GM21423 (cell line): Measurements from ENCODE around the gene ADGRA3.

ENCODE experiments used
- ATAC-seq: cut with Tn5 transposase; IDR thresholded peaks from one replicate; pipeline ENCODE4 v1.9.1; 2021; ENCODE audit warnings: mild to moderate bottlenecking, moderate library complexity; ENCODE audit not compliant: unreplicated experiment

ADGRA3 gene

DNA sequence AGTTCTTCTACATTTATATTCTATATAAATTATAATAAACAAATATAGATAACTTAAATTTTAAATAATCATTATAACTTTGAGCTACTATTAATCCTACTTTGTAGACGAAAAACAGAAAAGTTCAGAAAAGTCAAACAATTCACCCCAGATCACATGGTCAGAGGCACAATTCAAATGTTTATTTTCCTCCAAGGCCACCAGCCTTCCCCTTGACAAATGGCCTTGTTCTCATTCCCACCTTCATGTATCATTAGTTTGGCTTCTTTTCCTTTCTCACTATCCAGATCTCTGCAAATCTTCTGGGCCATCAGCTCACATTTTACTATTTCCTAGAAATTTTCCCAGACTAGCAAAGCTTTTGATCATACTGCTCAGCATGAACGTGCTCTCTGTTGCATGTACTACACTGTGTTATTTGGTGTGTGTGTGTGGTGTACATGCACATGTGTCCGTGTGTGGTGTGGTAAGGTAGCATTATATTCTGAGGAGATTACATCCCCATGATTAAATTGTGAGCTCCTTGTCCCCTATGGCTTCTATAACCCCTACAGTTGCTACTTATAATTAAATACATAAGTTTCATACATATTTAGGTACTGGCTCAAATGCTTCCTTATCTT is 61.5 kb downstream of the ADGRA3 start:
- ATAC-seq: no peak

DNA sequence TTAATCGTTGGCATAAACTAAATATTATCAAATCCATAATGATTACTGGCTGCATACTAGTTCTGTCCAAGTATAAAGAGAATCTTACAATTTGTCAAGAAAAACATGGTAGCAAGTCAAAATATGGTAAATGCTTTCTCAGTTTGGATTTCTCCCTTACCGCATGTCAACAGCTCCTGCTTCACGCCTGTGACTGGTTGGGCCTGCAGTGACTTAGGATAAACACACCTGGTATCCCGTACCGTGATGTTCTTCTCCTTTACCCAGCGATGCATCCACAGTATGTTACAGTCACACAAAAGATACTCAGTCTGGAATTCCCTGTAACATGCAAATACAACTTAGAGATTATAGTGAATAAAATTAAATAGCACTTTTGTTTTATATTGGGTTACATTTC is 71.1 kb downstream of the ADGRA3 start:
- ATAC-seq: no peak

DNA sequence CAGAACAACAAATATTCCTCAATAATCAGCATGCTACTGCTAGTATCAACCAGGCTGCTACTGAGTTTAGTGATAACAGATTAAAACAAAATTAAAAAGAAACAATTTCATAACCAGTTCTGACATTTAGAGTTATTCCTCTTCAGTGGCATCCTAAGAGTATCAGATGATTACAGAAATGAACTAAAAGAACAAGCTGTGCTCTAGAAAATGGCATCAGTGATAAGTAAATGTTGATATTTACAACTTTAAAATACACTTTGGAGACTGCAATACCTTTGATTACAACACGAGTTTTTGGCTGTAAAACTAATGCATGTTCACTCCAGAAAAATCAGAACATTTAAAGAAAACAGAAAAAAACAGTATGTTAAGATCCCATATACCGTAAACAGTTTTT is 72.9 kb downstream of the ADGRA3 start:
- ATAC-seq: no peak

DNA sequence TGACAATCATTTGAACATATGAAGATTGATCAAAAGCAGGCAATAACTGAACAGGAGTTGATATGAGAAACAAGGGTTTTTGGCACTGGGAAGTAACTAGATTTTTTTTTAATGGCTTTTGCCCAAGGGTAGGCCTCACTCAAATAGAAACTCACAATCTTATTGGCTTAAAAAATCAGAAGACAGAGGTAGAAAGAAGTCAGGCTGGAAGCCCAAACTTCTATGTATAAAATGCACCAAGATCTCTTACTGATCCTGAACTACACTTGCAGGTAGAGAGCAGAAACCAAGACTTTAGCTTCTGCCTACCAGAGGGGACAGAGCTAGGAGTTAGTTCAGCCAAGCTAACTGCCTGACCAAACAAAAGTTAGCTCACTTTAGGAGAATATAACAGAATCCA is 74.9 kb downstream of the ADGRA3 start:
- ATAC-seq: no peak

DNA sequence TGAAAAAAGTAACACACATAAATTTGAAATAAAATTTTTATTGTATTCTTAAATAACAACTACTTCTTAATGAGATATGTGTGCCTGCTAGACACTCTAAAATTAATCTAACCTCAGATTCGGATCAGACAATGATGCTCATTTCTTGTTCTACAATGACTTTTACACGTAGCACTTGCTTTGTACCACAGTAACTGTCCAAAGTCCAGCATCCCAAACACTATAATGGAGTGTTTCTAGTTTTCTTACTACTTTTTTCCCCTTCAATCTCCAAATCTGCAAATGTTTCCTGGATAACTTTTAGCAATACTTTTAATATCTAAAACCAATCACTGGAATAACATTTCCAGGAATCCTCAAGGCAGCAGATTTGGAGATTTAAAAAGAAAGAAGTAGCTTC is 75.9 kb downstream of the ADGRA3 start:
- no peak for ATAC-seq

DNA sequence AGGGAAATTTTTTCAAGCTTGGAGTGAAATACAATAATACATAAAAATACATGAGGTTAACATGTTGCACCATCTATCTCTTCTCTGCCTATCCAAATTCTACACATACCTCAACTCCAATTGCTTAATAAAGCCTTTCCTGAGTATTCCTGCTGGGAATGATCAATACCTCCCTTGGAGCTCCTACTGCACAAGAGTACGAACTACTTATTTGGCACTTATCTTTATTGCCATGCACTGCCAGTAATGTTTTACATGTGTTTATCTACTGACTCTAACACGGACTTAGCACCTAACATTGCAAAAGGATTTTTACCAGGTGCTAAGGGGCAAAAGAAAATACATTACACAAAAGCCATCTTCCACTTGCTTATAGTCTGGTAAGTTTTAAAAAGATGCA is 80.2 kb downstream of the ADGRA3 start:
- ATAC-seq: no peak

DNA sequence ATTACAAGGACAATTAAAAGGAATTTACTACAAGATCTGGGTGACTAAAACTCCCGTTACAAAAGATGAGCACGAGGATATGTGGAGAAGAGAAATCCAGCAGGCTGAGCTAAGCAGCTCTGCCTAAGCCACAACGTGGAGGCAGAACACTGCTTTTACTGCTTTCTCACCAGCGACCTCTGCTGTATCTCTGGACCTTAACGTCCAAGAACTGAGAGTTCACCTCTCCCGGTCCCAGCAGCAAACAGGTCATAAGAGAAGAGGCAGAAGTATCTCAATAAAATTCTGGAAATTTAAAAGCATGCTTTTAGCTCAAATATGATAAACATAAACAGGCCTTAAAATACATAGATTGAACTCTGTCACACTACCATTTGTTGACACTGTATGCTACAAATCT is 81.0 kb downstream of the ADGRA3 start:
- no peak for ATAC-seq

DNA sequence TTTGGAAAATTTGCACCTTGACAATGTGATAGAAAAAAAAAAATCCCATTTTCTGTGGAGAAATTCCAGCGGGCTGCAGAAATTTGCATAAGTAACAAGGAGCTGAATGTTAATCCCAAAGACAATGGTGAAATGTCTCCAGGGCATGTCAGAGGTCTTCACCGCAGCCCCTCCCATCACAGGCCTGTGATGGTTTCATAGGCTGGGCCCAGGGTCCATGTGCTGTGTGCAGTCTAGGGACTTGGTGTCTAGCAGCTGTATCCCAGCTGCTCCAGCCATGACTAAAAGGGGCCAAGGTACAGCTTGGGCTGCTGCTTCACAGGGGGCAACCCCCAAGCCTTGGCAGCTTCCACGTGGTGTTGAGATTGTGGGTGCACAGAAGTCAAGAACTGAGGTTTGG is 85.2 kb downstream of the ADGRA3 start:
- no peak for ATAC-seq

DNA sequence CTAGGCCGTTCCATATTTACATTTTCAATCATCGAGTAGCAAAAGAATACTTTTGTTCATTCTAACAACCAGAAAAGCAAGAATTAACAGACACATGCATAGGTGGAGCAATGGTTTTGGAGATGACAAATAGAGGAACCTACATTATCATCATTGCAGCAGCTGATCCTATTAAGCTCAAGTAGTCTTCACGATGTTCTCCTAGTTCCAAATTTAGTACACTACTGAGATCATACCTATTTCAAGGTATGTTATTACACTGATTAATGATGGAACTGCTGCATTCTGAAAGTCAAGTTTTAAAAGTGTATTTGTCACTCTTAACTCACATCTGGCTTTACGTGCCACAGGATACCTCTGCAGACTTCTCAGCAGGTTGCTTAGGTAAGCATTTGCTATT is 87.4 kb downstream of the ADGRA3 start:
- no peak for ATAC-seq

DNA sequence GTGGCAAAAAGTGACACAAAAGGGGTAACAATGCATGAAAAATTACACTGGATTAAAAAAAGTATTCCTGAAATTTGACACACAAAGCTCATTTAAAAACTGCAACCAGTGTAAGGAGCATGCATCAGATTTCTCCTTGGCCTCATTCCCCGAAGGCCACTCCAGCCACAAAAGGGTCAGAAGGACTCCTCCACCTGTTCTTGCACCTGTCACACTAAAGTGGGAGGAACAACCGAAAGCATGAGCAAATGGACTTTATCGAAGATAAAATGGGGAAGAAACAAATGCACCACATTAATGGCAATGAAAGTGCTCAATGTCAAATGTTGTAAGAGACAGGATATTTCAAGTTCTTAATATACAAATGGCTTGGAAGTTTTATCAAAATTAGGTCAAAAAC is 88.2 kb downstream of the ADGRA3 start:
- no peak for ATAC-seq

DNA sequence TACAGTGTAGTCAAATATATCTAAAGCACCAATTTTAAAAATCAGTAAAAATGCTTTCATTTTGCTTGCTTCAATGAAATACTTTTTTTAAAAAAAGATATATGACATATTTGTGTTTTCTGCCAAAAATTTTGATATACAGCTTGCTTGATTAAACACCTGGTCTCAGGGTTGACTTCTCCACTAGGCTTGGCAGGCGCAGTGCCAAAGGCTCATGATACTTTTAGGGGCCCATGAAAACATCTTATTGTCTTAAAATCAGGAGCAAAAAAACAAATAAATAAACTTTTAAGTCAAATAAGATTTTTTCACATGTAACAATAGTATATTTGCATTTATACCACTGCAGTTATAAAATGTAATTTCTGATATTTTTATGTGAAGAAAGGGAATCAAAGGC is 95.6 kb downstream of the ADGRA3 start:
- no peak for ATAC-seq

DNA sequence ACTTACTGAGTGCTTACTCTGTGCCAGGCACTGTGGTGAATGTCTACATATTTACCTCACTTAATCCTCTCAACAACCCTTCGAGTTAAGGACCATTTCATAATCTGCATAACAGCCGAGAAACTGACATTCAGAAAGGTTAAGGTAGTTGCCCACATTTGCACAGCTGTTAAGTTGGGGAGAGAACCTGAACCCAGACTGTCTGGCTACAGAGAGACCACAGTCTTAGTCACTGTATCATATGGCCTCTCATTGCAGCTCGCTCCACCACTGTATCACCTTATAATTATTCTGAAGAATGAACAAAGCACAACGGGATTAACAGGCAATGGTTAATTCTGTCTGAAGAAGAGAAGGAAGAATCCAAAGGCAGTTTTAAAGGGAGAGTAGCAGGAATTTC is 98.5 kb downstream of the ADGRA3 start:
- ATAC-seq: no peak

DNA sequence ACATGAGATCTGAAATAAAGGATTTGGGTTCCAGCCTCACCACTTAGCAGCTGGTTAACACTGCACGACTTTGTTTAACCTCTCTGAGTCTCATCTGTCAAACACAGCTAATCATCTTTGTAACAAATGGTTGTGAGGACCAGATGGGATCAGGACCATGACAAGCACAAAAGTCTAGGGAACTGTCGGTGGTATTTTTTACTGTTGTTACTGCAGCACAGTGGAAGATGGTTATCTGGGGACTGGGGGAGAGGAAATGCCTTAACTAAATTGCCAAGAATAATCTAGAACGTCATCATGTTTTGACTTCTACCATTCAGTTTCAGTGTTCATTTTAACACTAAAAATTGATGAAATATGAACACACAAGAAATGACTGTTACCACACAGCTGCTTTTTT is 99.5 kb downstream of the ADGRA3 start:
- ATAC-seq: no peak

DNA sequence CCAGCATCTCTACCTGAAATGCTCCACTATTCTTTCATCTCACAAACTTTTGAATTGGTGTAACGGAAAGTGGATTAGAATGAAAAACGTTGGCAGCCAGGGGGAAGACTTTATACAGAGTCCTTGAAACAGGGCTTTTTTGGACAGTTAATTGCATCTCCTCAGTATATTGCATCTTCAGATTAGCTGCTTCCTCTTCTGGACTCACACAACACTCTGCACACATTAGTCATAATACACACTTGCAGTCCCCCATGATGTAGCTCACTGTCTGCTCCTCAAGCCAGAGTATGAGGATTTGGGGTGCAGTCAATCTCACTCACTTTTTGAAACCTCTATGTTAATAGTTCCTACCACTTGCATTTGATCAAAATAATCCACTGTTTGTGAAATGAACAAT is 101.0 kb downstream of the ADGRA3 start:
- ATAC-seq: no peak

DNA sequence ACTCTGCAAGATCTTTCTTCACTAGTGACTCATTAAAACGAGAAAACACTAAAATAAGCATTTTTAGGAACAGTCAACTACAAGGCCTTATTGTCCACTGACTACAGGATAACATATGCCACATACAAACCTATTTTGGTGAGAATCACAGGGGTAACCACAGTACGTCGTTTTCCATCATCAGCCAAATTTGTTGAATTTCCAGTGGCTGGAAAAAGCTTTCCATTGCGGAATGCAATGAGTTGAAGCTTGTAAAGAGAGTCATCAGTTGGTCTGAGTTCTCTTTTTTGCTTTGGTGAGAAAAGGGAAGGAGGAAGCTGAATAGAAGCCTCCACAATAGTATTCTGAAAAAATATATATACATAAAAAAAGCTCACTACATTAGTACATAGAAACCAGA is 102.4 kb downstream of the ADGRA3 start:
- no peak for ATAC-seq

DNA sequence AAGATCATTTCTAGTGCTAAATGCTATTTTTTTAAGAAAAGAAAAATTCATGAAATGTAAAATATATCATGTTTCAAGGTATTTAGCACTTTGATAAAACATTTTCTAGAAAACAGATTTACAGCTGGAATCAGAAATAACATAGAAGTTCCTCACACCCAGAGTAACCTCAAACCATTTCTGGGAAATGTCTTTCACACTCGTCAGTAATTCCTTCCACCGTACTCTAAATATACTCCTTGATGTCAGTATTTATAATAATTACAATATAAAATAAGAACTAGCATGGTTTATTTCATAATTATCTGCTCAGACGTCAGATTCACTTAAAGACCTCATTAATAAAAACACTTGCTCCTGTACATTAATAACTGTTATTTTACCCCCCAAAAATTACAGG is 103.9 kb downstream of the ADGRA3 start:
- ATAC-seq: no peak

DNA sequence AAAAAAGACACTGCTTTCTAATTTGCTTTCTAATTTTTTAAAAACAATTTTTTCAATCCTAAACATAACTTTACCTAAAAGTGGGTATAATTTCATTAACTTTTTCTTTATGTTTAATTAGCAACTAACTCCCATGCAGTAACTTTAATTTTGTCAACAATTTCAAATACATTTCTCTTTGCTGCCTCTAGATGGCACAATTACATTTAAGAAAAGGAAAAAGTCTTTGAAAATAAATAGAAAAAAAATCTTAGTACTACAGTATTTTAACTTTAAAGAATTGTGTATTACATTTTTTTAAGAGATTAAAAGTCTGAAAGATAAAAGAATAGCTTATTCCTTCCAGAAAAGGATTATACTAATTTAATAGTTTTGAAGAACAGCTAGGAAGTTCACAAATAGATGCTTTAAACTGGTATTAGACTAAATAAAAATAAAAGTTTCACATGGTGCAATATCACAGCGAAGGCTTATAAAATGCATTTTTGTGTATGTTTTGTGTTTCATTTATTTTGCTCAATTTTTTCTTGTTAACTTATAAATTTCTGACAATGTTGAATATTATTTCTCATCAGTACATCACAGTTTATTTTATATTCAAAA is 105.1 kb downstream of the ADGRA3 start:
- ATAC-seq: no peak

DNA sequence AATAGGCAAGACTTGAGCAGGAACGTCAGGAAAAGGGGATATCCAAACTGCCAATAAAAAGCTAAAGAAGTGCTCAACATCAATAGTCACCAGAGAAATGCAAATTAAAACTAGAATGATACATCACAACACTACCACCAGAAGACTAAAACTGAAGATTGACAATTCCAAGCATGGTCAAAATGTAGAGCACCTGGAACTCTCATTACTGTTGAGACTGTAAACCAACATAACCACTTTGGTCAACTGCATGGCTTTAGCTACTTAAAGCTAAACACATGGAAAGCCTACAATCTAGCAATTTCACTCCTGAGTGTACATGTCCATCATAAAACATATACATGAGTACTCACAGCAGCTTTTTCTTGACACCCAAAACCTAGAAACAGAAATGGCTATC is 107.4 kb downstream of the ADGRA3 start:
- no peak for ATAC-seq

DNA sequence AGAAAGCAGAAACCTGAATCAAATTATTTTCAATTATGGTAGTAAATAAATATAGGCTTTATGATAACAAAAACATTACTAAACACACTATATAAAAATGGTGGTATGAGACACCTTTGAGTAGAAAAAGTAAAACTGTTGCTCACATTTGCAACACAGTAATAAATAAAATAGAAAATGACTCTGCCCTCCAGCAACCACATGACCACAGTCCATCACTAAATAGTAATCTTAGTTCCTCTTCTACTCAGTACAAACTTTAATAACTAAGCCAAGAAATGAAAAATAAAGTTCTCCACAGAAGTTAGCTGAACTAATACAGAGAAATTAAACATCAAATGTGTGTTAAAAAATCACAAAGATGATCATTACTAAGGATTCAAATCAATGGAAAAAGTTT is 108.5 kb downstream of the ADGRA3 start:
- peak; percentile 56 for ATAC-seq

DNA sequence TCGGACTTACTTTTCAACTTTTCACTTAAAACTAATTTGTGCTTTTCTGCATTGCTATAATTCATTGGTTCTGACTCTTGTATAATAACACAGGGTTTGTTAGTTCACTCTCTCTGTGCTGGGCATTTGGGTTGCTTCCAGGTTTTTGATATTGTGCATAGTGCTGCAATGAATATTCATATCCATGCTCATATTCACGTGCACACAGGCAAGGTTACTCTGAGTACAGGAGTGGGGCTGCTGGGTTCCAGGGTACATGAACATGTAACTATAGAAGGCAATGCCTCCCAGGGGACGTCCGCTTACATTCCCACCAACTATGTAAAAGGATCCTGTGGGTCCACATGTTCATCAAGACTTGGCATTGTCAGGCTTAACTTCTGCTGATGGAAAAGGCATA is 117.2 kb downstream of the ADGRA3 start:
- no peak for ATAC-seq

DNA sequence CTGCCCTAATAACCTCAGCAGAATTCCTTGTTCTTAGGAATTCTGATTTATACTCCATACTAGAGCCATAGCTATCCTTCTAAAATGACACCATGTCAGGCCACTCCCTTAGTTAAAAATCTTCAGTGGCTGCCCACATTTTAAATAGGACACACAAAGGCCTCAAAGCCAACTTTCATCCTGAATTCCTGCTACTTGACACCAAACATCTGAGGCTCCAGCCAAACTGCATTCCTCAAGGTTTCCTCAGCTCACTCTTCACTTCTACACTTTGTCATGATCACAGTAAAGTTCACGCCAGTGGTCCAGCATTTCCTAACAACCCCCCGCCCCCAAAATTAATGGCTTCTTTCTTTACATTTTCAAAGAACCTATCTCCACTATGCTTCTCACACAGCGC is 124.3 kb downstream of the ADGRA3 start:
- ATAC-seq: no peak

DNA sequence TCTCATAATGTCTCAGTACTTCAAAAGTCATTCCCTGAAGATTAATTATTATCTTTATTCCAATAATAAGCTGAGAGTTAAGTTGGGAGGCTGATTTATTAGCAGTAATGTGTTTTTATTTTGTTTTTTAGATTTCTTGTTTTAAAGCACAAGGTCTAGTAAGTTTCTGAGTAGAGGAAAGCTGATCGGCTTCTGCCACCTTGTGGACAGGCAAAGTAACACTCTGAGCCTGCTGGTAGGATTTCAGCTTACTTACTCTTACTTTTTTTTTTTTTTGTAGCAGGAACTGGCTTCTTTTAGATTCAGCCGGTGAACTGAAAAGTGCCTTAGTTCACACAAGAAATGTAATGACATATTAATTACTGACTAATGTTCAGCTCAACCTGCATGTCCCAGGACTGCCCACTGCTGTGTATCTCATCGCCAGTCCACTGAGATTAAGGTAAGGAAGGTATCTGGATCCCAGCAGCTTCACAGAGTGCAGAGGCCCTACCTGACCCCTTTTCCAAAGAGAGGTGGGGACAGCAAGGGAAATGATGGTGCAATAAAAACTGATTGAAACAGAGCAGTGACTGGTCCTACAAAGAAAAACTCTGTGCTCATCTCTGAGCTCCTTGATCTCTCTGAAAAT is 126.5 kb downstream of the ADGRA3 start:
- ATAC-seq: peak; percentile 78

DNA sequence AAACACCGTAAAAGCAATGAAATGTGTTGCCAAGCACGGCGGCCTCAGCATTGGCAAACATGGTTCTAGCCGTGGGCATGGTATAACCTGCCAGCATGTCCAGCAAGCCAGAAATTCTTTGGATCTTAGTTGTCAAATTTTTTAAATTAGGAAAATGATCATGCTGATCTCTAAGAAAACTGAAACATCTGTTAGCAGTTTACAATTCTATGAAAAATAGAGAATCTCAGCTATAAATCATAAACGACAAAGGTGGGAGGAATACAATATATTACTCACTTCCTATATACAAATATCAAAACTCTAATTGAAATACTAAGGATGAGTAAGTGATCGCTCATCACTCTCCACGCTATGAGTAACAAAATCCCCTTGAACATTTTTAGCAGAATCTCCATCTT is 130.3 kb downstream of the ADGRA3 start:
- no peak for ATAC-seq
